Endodermal cell (in vitro differentiated cells): ENCODE data around the gene MUC6. TPM values are rescaled to one million over a fixed set of nuclear protein-coding genes. Genes with fewer than 3 reads are reported as not detected.

Experiments
- DNase-seq: peaks from one replicate; pipeline ENCODE4 v3.0.0-alpha.2; 2017
- H3K27ac ChIP-seq: 2 replicates; pipeline ENCODE4 v1.5.1; 2013; ENCODE audit warnings: mild to moderate bottlenecking, low read depth, low read length, moderate library complexity
- H3K27me3 ChIP-seq: 2 replicates; pipeline ENCODE4 v1.6.1; 2013; ENCODE audit warnings: mild to moderate bottlenecking, low read length, moderate library complexity; ENCODE audit not compliant: insufficient read depth, control insufficient read depth, poor library complexity, severe bottlenecking
- H3K36me3 ChIP-seq: 2 replicates; pipeline ENCODE4 v1.7.0; 2013; ENCODE audit warnings: mild to moderate bottlenecking, low read length, moderate library complexity; ENCODE audit not compliant: control insufficient read depth, insufficient read depth
- H3K4me1 ChIP-seq: one replicate; pipeline ENCODE4 v1.7.0; 2013; ENCODE audit warnings: low read length; ENCODE audit not compliant: control insufficient read depth, insufficient read depth
- H3K4me3 ChIP-seq: 2 replicates; pipeline ENCODE4 v1.5.1; 2013; ENCODE audit warnings: mild to moderate bottlenecking, low read length, moderate library complexity
- H3K9ac ChIP-seq: 2 replicates; pipeline ENCODE4 v1.6.1; 2013; ENCODE audit warnings: mild to moderate bottlenecking, low read length, moderate library complexity; ENCODE audit not compliant: poor library complexity, severe bottlenecking; ENCODE audit errors: extremely low read depth
- H3K9me3 ChIP-seq: 2 replicates; pipeline ENCODE4 v1.6.1; 2013; ENCODE audit warnings: mild to moderate bottlenecking, low read length, moderate library complexity; ENCODE audit not compliant: control insufficient read depth
- H3K27ac Mint-ChIP-seq: 2 replicates; pipeline ENCODE4 v1.8.0; 2020; ENCODE audit warnings: mixed read lengths
- H3K27me3 Mint-ChIP-seq: 2 replicates; pipeline ENCODE4 v1.8.0; 2021; ENCODE audit warnings: mild to moderate bottlenecking, mixed read lengths; ENCODE audit not compliant: insufficient read depth
- H3K36me3 Mint-ChIP-seq: 2 replicates; pipeline ENCODE4 v1.8.0; 2020; ENCODE audit warnings: low read depth, mixed read lengths
- H3K4me1 Mint-ChIP-seq: 2 replicates; pipeline ENCODE4 v1.8.0; 2020; ENCODE audit warnings: mixed read lengths
- H3K4me3 Mint-ChIP-seq: 2 replicates; pipeline ENCODE4 v1.8.0; 2020; ENCODE audit warnings: mild to moderate bottlenecking, moderate library complexity, mixed read lengths
- H3K9me3 Mint-ChIP-seq: 2 replicates; pipeline ENCODE4 v1.8.0; 2020; ENCODE audit warnings: mild to moderate bottlenecking, mixed read lengths
- CTCF ChIP-seq: fragments of 200-600 bp; sonication (generic); conservative IDR thresholded peaks from 2 replicates; pipeline ENCODE4 v1.5.0; 2021; ENCODE audit warnings: antibody characterized with exemption, mild to moderate bottlenecking
- WGBS, 2 experiments: methylation state at CpG; one replicate each; pipeline versions ENCODE4 v1.1.5 to v1.1.7; 2013; ENCODE audit warnings: missing lambda C conversion rate in 2 of 2, mixed read lengths in 1 of 2; ENCODE audit not compliant: insufficient coverage in 1 of 2, insufficient read length in 1 of 2; 5-methylcytosine and 5-hydroxymethylcytosine counted together
- total RNA-seq, 2 donors: library from RNA; stranded (reverse); fragmentation: NEBNext Ultra II Directional in 1 of 2; extraction: Animal tissue kit (Norgen Biotek cat#: 25700) in 1 of 2; gene quantifications; 2 replicates in 1 of 2; 3 replicates in 1 of 2; pipeline ENCODE4 v1.2.1, GENCODE V29; 2021

Gene MUC6
- total RNA-seq, 2 donors from 2014 or later, result 0.26 to 0.40 TPM

- Mint-ChIP-seq H3K9me3 (peaks cover 5% of the 10 kb centered on the region), H3K27ac (no peak overlapping the region), H3K4me3 (no peak overlapping the region), H3K4me1 (no peaks in the 10 kb centered on the region), H3K27me3 (peaks cover 1% of the 10 kb centered on the region), H3K36me3 (no peaks in the 10 kb centered on the region)
- WGBS, 2 experiments, result 91% methylated on average over 8 of the region's 8 CpGs; no CpG with 5 or more reads in 1 of the 2 experiments
- Histone ChIP-seq H3K4me1 (no peaks in the 10 kb centered on the region), H3K9me3 (peaks cover 8% of the 10 kb centered on the region), H3K27me3 (no peaks in the 10 kb centered on the region), H3K27ac (no peak overlapping the region), H3K9ac (no peak overlapping the region), H3K36me3 (no peaks in the 10 kb centered on the region), H3K4me3 (no peak overlapping the region)
- no peak for DNase-seq
- no peak for TF ChIP-seq CTCF
Measured at GRCh38 chr11:1041149-1041467, 4.6 kb upstream of the MUC6 start.

GRCh38 chr11:1040428-1041148 lies 4.1 kb upstream of the MUC6 start:
- H3K36me3 ChIP-seq, result no peaks in the 10 kb centered on the region
- no peaks in the 10 kb centered on the region for H3K4me1 Mint-ChIP-seq
- no peak for TF ChIP-seq CTCF
- H3K9me3 Mint-ChIP-seq, result peaks cover 5% of the 10 kb centered on the region
- H3K9ac ChIP-seq, result no peak overlapping the region
- peaks cover 1% of the 10 kb centered on the region for H3K27me3 Mint-ChIP-seq
- H3K27ac Mint-ChIP-seq, result no peak overlapping the region
- WGBS, 2 experiments, result 89 to 90% methylated on average over 14 to 16 of the region's 16 CpGs
- no peaks in the 10 kb centered on the region for H3K27me3 ChIP-seq
- H3K4me1 ChIP-seq, result no peaks in the 10 kb centered on the region
- H3K4me3 ChIP-seq, result no peak overlapping the region
- H3K9me3 ChIP-seq, result peaks cover 8% of the 10 kb centered on the region
- no peak for DNase-seq
- H3K27ac ChIP-seq, result no peak overlapping the region
- no peaks in the 10 kb centered on the region for H3K36me3 Mint-ChIP-seq
- no peak overlapping the region for H3K4me3 Mint-ChIP-seq

- peaks cover 2% of the 10 kb centered on the region for H3K9me3 ChIP-seq
- 89 to 93% methylated on average over 16 to 32 of the region's 32 CpGs for WGBS, 2 experiments
- no peaks in the 10 kb centered on the region for H3K36me3 ChIP-seq
- Mint-ChIP-seq H3K4me1 (no peaks in the 10 kb centered on the region), H3K36me3 (no peaks in the 10 kb centered on the region), H3K9me3 (no peaks in the 10 kb centered on the region), H3K27me3 (no peaks in the 10 kb centered on the region), H3K27ac (no peak overlapping the region), H3K4me3 (no peak overlapping the region)
- TF ChIP-seq CTCF, result no peak
- DNase-seq, result no peak
- H3K27me3 ChIP-seq, result no peaks in the 10 kb centered on the region
- no peak overlapping the region for H3K9ac ChIP-seq
- no peak overlapping the region for H3K27ac ChIP-seq
- H3K4me1 ChIP-seq, result no peaks in the 10 kb centered on the region
- H3K4me3 ChIP-seq, result no peak overlapping the region
Measured at GRCh38 chr11:1039481-1040427, 3.2 kb upstream of the MUC6 start.
